DMS53 treated with DMSO at 0.1 percent for 48 hours (cell line): ENCODE data around the gene TPRG1.

Experiments used
- DNase-seq: peaks from one replicate; lab custom pipeline; 2025; ENCODE audit not compliant: unreplicated experiment; lab: John Stamatoyannopoulos, UW

Gene TPRG1

GRCh38 chr3:189349772-189350171 lies 178.0 kb downstream of the TPRG1 start:
- no peak for DNase-seq

GRCh38 chr3:189353318-189353965 lies 181.7 kb downstream of the TPRG1 start:
- no peak for DNase-seq

- no peak for DNase-seq
Observed at GRCh38 chr3:189353988-189354889, 182.5 kb downstream of the TPRG1 start.

GRCh38 chr3:189355115-189355480 lies 183.3 kb downstream of the TPRG1 start:
- no peak for DNase-seq

GRCh38 chr3:189355481-189356201 lies 183.9 kb downstream of the TPRG1 start:
- no peak for DNase-seq

- DNase-seq: no peak
Observed at GRCh38 chr3:189360291-189360690, 188.5 kb downstream of the TPRG1 start.

- DNase-seq: peak; percentile 8
Observed at GRCh38 chr3:189361103-189361835, 189.5 kb downstream of the TPRG1 start.

- no peak for DNase-seq
Observed at GRCh38 chr3:189363590-189364255, 192.0 kb downstream of the TPRG1 start.

- DNase-seq: no peak
Observed at GRCh38 chr3:189365609-189366564, 194.1 kb downstream of the TPRG1 start.

- no peak for DNase-seq
Observed at GRCh38 chr3:189368384-189368783, 196.6 kb downstream of the TPRG1 start.

GRCh38 chr3:189369636-189370035 lies 197.9 kb downstream of the TPRG1 start:
- peak; percentile 9 for DNase-seq

GRCh38 chr3:189372243-189372642 lies 200.5 kb downstream of the TPRG1 start:
- DNase-seq: peak; percentile 65
